ENCODE measurements around the gene CCDC141. TPM values are rescaled to one million over a fixed set of nuclear protein-coding genes. Genes with fewer than 3 reads are reported as not detected.

The CCDC141 gene
- total and polyA plus RNA-seq, 8 donors, result 0.66 to 11.3 (median 5.4) TPM

- DNase-seq (peak in 4 of 6 donors; percentile 20 to 54 (median 38)), FAIRE-seq (no peak)
- intact Hi-C loops (cut with DNase I), result no loop called here
Measured at GRCh38 chr2:178863856-178864620, 185.9 kb downstream of the CCDC141 start.

GRCh38 chr2:178863130-178863855, 186.6 kb downstream of the CCDC141 start:
- FAIRE-seq, result no peak
- TF ChIP-seq CTCF (IDR thresholded peaks at IDR 0.05), result no peak
- no peaks in the 10 kb centered on the region for H3K36me3 ChIP-seq
- peak; percentile 12 to 59 (median 30) for ATAC-seq
- no peaks in the 10 kb centered on the region for H3K9me3 ChIP-seq
- peaks cover 4 to 14% (median 8%) of the 10 kb centered on the region in 3 donors for H3K4me1 ChIP-seq
- 26 to 30% methylated on average over 5 of the region's 5 CpGs for WGBS, 2 donors
- no peak overlapping the region for H3K4me3 ChIP-seq
- no peak for DNase-seq
- peak overlapping the region in 2 of 4 donors; percentile 8 to 48 for H3K27ac ChIP-seq
- no peaks in the 10 kb centered on the region for H3K27me3 ChIP-seq
- intact Hi-C loops (cut with DNase I), result no loop called here

More at GRCh38 chr2:178863856-178864620, 185.9 kb downstream of the CCDC141 start:
- TF ChIP-seq CTCF (IDR thresholded peaks at IDR 0.05), result no peak
- Histone ChIP-seq H3K4me3 (no peak overlapping the region), H3K9me3 (no peaks in the 10 kb centered on the region), H3K4me1 (peaks cover 4 to 14% (median 8%) of the 10 kb centered on the region in 3 donors), H3K27me3 (no peaks in the 10 kb centered on the region), H3K27ac (peak overlapping the region in 2 of 4 donors; percentile 8 to 48), H3K36me3 (no peaks in the 10 kb centered on the region)
- peak; percentile 68 to 82 (median 69) for ATAC-seq
- 54 to 79% methylated on average over 17 of the region's 17 CpGs for WGBS, 2 donors

- Histone ChIP-seq H3K4me1 (peaks cover 4 to 14% (median 8%) of the 10 kb centered on the region in 3 donors), H3K27me3 (no peaks in the 10 kb centered on the region), H3K36me3 (no peaks in the 10 kb centered on the region), H3K27ac (no peak overlapping the region), H3K9me3 (no peaks in the 10 kb centered on the region), H3K4me3 (no peak overlapping the region)
- WGBS, 2 donors, result 55 to 72% methylated on average over 3 of the region's 3 CpGs
- intact Hi-C loops (cut with DNase I), result no loop called here
- ATAC-seq, result peak in 1 of 4 donors; percentile 24
- no peak for FAIRE-seq
- no peak for TF ChIP-seq CTCF (IDR thresholded peaks at IDR 0.05)
- DNase-seq, result peak in 3 of 6 donors; percentile 17 to 40 (median 18)
Measured at GRCh38 chr2:178860551-178860950, 189.4 kb downstream of the CCDC141 start.

GRCh38 chr2:178859730-178860129, 190.2 kb downstream of the CCDC141 start:
- Histone ChIP-seq H3K4me3 (no peak overlapping the region), H3K36me3 (no peaks in the 10 kb centered on the region), H3K4me1 (peaks cover 0 to 7% (median 4%) of the 10 kb centered on the region in 3 donors), H3K27ac (no peak overlapping the region), H3K9me3 (no peaks in the 10 kb centered on the region), H3K27me3 (no peaks in the 10 kb centered on the region)
- no peak for DNase-seq
- WGBS, 2 donors, result 17 to 35% methylated on average over 2 of the region's 2 CpGs
- ATAC-seq, result no peak
- no peak for TF ChIP-seq CTCF (IDR thresholded peaks at IDR 0.05)
- no peak for FAIRE-seq
- intact Hi-C loops (cut with DNase I), result no loop called here
